Prostate gland (tissue), 2 donors: ENCODE measurements around the gene POU3F1. TPM values are rescaled to one million over a fixed set of nuclear protein-coding genes. Genes with fewer than 3 reads are reported as not detected.
A peak's percentile ranks its signal among the peaks of the same experiment; 100 is the strongest.

Experiments used
- DNase-seq: peaks from one replicate; pipeline ENCODE4 v3.0.0-alpha.2; 2019; ENCODE audit warnings: low spot score
- H3K27ac ChIP-seq, 2 donors: fragments of 200-600 bp; sonication (generic); 2 replicates each; pipeline ENCODE4 v1.5.1; 2017 to 2019
- H3K27me3 ChIP-seq: fragments of 200-600 bp; sonication (generic); replicated peaks from 2 replicates; pipeline ENCODE4 v1.5.1; 2019; ENCODE audit not compliant: insufficient read depth
- H3K36me3 ChIP-seq, 2 donors: fragments of 200-600 bp; sonication (generic); 1 replicate in 1 of 2; 2 replicates in 1 of 2; pipeline versions ENCODE4 v1.5.1 to v1.8.1; 2017 to 2019
- H3K4me1 ChIP-seq: fragments of 200-600 bp; sonication (generic); replicated peaks from 2 replicates; pipeline ENCODE4 v1.5.1; 2019
- H3K4me3 ChIP-seq, 2 donors: fragments of 200-600 bp; sonication (generic); 2 replicates each; pipeline ENCODE4 v1.5.1; 2017 to 2019
- H3K9me3 ChIP-seq: fragments of 200-600 bp; sonication (generic); 2 replicates; pipeline ENCODE4 v1.5.1; 2017
- POLR2A ChIP-seq: fragments of 450-650 bp; IDR thresholded peaks from one replicate; pipeline ENCODE4 v1.6.1; 2016; ENCODE audit warnings: antibody characterized with exemption, mild to moderate bottlenecking
- POLR2AphosphoS5 ChIP-seq: sonication (generic); formaldehyde crosslinking; IDR thresholded peaks from one replicate; pipeline ENCODE4 v1.6.1; 2017; ENCODE audit warnings: antibody characterized with exemption
- WGBS: methylation state at CpG from one replicate; pipeline ENCODE4 v1.1.5; 2018; 5-methylcytosine and 5-hydroxymethylcytosine counted together
- intact Hi-C: fragments of 100-400 bp; cut with DNase I; formaldehyde crosslinking; loops from one replicate; pipeline ENCODE4 v1.14.2; 2022
- total RNA-seq, 2 donors: library from RNA; depleted of rRNA; stranded (reverse); fragments of >200 nt; gene quantifications; one replicate each; pipeline ENCODE4 v1.1.0, GENCODE V29; 2016
- TF ChIP-seq, protein P1 (sequence below), 4 experiments: fragments of 200-600 bp in 2 of 4; fragments of 450-650 bp in 2 of 4; sonication (generic) in 2 of 4; IDR thresholded peaks; 1 replicate in 3 of 4; 2 replicates in 1 of 4; pipeline ENCODE4 v1.5.1; 2016 to 2019; ENCODE audit warnings: antibody characterized with exemption in 4 of 4, mild to moderate bottlenecking in 2 of 4, moderate library complexity in 2 of 4

Gene POU3F1
- total RNA-seq, 2 donors from 2014 or later = 0.09 to 3.4 TPM

DNA sequence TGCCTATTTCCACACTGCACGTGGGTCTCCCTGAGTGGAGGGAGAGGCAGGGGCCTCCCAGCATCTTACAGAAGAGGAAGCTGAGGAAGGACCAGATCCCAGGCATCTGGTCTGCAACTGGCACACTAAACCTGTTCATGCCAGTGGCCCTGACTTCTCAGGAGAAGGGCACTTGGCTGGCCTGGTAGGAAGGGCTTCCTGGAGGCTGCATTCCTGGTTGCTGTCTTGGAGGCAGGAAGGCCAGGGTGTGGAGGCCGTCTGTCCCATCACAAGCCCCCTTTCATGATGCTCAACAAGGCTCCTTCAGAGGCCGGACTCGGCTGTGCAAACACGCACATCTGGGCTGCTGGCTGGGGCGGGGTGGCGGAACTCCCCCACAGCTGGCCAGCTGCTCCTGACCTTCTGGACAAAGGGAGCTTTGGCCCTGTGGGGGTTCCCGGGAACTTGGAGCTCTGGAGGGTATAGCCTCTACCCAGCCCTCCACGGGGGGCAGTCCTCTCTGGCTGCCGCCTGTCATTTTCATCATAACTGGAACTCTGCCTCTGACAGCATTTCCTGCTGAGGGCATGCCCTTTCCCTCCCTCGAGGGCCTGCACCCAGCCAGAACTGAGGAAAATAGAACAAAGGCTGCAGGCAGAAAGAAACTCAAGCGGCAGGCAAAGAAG, 39.2 kb upstream of the POU3F1 start:
- H3K27me3 ChIP-seq = no peaks in the 10 kb centered on the region
- WGBS = 78% methylated on average over 12 of the region's 12 CpGs

DNA sequence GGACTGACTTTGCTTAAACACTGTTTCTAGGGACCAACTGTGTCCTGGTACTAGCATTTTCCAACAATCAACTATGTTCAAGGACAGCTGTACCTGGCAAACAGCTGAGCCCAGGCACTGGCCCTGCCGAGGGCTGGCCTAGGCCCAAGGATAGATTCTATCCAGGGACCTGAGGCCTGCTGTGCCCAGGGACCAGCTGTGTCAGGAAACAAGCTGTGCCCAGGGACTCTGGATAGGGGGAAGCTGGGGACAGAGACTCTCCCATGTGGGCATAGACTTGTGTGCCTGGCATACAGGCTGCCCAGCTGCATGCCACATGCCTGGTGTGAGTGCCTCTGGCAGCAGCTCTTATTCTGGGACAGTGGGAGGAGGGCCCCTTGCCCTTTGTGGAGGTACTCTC, 38.1 kb upstream of the POU3F1 start:
- H3K9me3 ChIP-seq = no peaks in the 10 kb centered on the region
- no peak for DNase-seq
- no peak overlapping the region for H3K4me3 ChIP-seq
- H3K36me3 ChIP-seq = no peaks in the 10 kb centered on the region
- intact Hi-C loops = no loop called here
- H3K27me3 ChIP-seq = no peaks in the 10 kb centered on the region
- H3K4me1 ChIP-seq = no peaks in the 10 kb centered on the region
- WGBS = 43% methylated on average over 1 of the region's 1 CpG
- no peak overlapping the region for H3K27ac ChIP-seq
- TF ChIP-seq, protein P1, sequence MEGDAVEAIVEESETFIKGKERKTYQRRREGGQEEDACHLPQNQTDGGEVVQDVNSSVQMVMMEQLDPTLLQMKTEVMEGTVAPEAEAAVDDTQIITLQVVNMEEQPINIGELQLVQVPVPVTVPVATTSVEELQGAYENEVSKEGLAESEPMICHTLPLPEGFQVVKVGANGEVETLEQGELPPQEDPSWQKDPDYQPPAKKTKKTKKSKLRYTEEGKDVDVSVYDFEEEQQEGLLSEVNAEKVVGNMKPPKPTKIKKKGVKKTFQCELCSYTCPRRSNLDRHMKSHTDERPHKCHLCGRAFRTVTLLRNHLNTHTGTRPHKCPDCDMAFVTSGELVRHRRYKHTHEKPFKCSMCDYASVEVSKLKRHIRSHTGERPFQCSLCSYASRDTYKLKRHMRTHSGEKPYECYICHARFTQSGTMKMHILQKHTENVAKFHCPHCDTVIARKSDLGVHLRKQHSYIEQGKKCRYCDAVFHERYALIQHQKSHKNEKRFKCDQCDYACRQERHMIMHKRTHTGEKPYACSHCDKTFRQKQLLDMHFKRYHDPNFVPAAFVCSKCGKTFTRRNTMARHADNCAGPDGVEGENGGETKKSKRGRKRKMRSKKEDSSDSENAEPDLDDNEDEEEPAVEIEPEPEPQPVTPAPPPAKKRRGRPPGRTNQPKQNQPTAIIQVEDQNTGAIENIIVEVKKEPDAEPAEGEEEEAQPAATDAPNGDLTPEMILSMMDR (IDR thresholded peaks at IDR 0.05) = no peak
- TF ChIP-seq POLR2A (no peak), POLR2AphosphoS5 (no peak)

More for the DNA sequence above, 39.2 kb upstream of the POU3F1 start:
- no peak for DNase-seq
- Histone ChIP-seq H3K9me3 (no peaks in the 10 kb centered on the region), H3K4me3 (no peak overlapping the region), H3K4me1 (no peaks in the 10 kb centered on the region), H3K27ac (no peak overlapping the region), H3K36me3 (no peaks in the 10 kb centered on the region)
- intact Hi-C loops = no loop called here
- TF ChIP-seq, protein P1 (IDR thresholded peaks at IDR 0.05) = no peak
- TF ChIP-seq POLR2A (no peak), POLR2AphosphoS5 (no peak)

DNA sequence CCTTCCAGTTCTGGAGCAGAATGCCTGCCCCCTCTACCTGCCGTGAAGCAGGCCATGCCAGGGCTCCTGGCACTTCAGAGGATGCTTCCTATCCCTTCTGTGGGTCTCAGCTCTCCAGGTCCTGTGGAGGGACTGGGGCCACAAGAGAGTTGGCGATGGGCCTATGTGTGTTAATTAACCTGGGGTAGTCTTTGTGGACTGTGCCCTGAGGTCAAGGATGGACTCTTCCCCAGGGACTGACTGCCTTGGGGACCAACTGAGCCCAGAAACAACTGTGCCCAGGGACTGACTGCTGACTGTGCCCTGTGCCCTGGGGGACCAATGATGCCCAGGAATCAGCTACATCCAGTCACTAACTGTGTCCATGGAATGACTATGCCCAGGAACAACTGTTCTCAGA, 37.5 kb upstream of the POU3F1 start:
- intact Hi-C loops = no loop called here
- DNase-seq = no peak
- Histone ChIP-seq H3K4me1 (no peaks in the 10 kb centered on the region), H3K4me3 (no peak overlapping the region), H3K9me3 (no peaks in the 10 kb centered on the region), H3K36me3 (no peaks in the 10 kb centered on the region), H3K27ac (no peak overlapping the region), H3K27me3 (no peaks in the 10 kb centered on the region)
- 75% methylated on average over 2 of the region's 2 CpGs for WGBS
- TF ChIP-seq POLR2AphosphoS5 (no peak), POLR2A (no peak)
- TF ChIP-seq, protein P1 (IDR thresholded peaks at IDR 0.05) = no peak

DNA sequence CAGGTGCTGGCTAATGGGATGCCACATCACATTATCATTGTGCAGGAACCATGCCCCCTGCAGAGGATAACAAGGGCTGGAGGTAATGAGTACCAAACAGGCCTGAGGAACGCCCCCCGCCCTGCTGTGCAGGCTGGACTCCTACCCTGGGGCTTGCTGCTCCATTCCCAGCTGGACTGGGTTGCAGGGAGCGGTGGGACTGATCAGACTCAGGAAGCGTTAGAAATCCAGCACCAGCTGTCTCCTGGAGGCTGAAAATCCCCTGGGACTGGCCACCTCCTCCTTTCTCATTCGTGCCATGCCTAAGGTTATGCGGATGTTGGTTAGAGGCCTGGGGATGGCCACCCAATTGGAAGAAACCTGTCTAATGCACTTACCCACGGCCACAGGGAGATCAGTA, 36.9 kb upstream of the POU3F1 start:
- no peaks in the 10 kb centered on the region for H3K36me3 ChIP-seq
- intact Hi-C loops = no loop called here
- 86% methylated on average over 7 of the region's 7 CpGs for WGBS
- no peaks in the 10 kb centered on the region for H3K9me3 ChIP-seq
- H3K27me3 ChIP-seq = no peaks in the 10 kb centered on the region
- no peak overlapping the region for H3K4me3 ChIP-seq
- no peak for DNase-seq
- H3K4me1 ChIP-seq = no peaks in the 10 kb centered on the region
- H3K27ac ChIP-seq = no peak overlapping the region
- no peak for TF ChIP-seq POLR2AphosphoS5
- TF ChIP-seq POLR2A = no peak

DNA sequence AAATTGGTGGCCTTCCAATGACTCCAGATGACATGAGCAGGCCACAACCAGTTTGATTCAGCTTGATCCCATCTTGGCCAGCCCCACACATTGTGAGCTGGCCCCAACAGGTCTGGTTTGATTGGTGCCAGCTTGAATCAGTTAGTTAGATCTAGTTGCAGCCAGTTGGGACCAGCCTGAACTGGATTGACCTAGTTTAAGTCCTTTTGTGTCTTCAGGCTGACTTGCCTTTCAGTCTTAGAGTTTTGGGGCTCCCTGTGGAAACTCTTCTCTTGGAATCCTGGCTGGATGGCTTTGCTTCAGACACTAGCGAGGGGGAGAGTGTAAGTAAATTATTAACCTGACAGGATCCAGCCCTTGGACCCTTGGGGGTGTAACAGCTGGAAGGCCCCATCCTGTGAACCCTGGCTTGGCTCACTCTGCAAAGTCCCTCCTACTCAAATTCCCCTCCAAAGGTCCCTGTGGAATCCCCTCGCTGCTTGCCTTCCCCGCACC, 36.2 kb upstream of the POU3F1 start:
- DNase-seq = peak; percentile 20
- Histone ChIP-seq H3K36me3 (no peaks in the 10 kb centered on the region), H3K27ac (no peak overlapping the region), H3K4me3 (no peak overlapping the region), H3K27me3 (no peaks in the 10 kb centered on the region), H3K4me1 (no peaks in the 10 kb centered on the region), H3K9me3 (no peaks in the 10 kb centered on the region)
- TF ChIP-seq POLR2A = no peak
- TF ChIP-seq, protein P1 (IDR thresholded peaks at IDR 0.05) = no peak
- TF ChIP-seq POLR2AphosphoS5 = peak; percentile 17
- 80% methylated on average over 3 of the region's 3 CpGs for WGBS
- intact Hi-C loops = no loop called here
